Kidney tubule cell (primary cell): Measurements from ENCODE around the gene CFAP90.

Experiments
- DNase-seq: peaks from one replicate; pipeline ENCODE4 v3.0.0-alpha.2; 2018; ENCODE audit warnings: low spot score

Gene CFAP90

DNA sequence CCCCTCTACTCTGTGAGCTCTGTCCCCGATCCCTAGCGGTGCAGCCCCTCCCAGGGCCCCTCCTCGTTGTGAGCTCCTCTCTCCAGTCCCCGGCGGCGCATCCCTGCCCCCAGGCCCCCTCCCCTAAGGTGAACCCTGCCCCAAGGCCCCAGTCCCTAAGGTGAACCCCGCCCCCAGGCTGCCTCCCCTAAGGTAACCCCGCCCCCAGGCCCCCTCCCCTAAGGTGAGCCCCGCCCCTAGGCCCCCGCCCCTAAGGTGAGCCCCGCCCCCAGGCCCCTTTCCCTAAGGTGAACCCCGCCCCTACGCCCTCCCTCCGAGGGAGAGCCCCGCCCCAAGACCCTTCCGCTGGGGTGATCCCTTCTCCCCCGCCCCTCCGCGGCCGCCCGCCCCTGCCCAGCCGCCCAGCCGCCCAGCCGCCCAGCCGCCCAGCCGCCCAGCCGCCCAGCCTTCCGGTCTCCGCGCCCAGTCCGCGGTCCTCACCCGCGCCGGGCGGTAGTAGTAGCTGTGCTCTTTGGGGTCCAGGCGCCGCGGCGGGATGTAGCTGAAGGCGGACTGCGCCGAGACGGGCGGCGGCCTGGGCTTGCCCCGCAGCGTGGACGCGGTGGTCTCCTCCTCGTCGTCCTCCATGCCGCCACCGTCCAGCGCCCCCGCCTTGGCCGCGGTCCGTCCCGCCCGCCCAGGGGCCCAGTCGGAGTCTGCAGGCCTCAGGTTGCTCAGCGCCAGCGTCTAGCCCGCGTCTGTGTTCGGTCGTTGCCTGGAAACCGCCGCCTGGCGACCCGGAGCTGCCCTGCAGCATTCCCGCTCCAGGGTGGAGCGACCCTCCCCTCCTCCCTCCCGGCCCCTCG is at the start of gene CFAP90:
TSS of gene CFAP90 (minus strand) at position 739 of the 845 bp plus-strand sequence. CDS start at position 627, 112 bp downstream.
- peak; percentile 53 for DNase-seq

GRCh38 chr5:7897014-7897600 is 46.2 kb upstream of the CFAP90 start:
- DNase-seq = peak; percentile 32

GRCh38 chr5:7894860-7895259 is 43.9 kb upstream of the CFAP90 start:
- no peak for DNase-seq

GRCh38 chr5:7894439-7894838 is 43.5 kb upstream of the CFAP90 start:
- DNase-seq = no peak

GRCh38 chr5:7888901-7889300 is 38.0 kb upstream of the CFAP90 start:
- DNase-seq = no peak

DNA sequence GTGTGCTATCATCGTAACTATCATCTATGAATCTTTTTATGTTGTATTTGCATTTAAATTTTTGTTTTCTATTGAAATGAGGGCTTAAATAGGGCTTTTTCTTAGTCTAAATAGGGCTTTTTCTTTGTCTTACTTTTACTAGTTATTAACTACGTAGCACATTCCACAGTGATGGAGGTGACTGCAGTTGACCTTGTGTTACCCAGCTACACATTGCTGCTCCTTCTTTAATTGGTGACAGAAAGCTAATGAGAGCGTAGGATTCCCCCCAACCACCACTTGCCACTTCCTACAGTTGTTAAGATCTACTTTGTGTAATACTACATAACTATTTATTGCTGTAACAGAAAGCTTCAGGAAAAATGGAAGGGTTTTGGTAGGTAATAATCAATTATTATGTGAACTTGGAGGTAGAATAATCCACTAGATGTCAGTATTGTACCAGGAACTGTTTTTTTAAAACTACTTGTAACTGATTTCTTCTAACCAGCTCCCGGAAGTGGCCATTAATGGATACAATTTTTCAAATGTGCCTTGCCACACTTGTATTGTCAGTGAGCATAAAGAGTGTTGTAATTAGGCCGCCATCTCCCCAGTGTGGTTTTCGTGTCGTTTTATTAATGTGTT is 36.0 kb upstream of the CFAP90 start:
- peak; percentile 59 for DNase-seq

DNA sequence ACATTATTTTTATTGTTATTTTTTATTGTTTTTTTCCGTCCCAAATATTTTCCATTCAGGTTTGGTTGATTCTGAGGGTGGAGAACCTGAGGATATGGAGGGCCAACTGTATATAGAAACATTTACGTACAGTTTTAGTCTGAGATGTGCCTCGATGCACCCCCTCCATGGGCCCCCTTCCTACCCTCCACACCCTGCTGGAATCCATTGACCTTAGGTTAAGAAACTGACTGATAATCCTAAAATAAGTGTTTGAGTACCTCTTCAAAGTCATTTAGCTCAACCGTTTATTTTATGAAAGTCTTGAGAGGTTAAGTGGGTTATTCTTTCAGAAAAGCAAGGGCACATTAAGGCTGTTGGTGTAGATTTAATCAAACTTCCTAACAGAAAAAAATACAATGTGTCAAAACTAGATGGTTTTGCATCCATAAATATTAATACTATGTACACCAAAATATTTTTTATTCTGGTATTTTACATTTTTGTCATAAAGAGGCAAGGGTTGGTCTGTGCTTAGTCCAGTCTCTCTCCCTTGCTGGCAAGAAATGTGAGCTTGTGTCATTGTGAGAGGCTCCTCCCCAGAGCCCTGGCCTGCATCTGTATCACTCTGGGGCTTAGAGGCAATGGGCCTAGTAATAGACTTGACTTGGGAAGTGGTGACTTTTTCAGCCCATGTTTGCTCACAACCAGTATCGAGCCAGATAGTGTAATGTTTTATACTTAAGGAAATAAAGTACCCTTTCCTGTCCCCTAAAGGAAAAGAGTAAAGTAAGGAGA is 33.7 kb upstream of the CFAP90 start:
- DNase-seq = no peak

DNA sequence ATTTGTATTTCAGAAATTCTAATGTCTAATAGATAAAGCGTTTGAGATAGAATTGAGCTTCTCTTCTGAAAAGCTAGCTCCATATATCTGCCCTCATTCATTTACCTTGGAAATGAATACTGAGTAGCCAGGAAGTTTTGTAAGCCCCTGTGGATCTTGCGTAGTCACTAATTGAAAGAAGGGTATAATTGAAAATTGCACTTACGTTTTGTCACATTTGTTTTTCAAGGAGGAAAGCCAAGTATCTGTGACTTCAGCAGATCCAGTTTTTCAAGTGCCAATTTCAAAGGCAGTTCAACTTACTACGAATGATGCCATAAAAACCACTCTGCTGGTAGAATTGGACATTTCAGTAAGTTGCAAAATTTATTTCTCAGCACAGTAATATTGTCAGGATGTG is 32.0 kb upstream of the CFAP90 start:
- no peak for DNase-seq

DNA sequence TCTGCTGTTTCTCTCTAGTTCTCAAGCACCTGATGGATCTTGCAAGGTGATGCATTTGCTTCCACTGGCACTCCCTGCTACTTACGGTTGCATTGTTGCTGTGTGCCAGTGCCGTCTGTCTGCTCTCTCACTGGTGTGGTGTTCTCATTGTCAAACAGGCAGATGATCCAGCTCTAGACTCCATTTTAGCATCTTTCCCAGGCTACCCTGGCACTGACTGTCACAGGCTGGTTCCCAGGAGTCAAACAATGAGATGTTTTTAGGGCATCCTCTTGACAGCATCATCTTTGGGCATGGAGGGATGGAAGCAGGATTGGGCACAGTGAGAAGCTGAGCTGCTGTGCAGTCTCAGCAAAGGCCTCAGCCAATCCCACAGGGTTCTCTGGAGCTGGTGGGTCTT is 30.9 kb upstream of the CFAP90 start:
- DNase-seq = no peak

GRCh38 chr5:7881091-7881490 is 30.2 kb upstream of the CFAP90 start:
- no peak for DNase-seq

DNA sequence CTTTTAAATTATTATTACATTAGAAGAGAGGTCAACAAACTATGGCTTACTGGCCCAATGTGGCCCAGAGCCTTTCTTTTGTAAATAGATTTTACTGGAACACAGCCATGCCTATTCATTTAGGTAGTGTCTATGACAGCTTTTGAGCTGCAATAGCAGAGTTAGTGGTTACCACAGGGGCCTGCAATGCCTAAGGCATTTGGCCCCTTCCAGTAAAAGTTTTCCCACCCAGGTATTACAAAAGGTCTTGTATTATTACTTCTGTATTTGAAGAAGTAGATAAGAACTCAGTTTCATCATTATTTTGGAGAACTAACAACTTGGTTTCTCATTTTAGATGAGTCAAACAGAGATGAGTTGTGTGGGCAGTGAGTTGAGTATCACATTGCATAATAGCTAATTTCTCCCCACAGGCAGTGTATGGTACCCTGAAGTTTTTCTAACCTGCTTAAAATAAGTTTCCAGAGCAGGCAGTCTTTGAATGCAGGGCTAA is 27.5 kb upstream of the CFAP90 start:
- peak; percentile 62 for DNase-seq

DNA sequence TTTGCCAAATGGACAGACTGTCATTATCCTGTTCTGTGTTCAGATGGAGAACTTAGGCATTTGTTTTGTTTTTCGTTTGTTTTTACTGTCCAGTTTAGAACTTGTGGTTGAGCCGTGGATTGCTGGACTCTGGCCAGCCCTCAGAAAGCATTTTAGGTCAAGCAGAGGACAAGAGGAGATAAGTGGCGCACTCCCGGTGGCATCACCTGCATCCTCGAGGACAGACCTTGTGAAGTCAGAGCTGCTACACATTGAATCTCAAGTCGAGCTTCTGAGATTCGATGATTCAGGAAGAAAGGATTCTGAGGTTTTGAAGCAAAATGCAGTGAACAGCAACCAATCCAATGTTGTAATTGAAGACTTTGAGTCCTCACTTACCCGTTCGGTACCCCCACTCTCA is 26.9 kb upstream of the CFAP90 start:
- DNase-seq = peak; percentile 31

DNA sequence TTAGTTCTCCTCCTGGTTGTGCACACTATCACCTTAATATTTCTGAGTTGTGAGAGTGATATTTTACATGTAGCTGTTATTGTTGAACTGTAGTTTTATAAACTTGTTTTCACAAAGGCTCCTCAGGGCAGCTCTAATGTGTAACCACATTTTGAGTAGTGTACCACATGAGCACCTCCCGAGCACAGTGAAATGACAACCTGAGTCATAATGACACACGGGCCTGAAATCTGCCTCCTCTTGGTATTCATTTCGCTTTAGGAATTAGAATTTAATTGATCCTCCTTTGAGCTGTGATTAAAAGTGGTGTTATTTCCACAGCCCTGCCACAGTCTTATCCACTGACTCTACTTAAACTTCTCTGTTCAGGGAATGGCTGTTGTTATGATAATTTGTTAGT is 25.9 kb upstream of the CFAP90 start:
- DNase-seq = peak; percentile 72

- no peak for DNase-seq
Measured at GRCh38 chr5:7875151-7875550, 24.2 kb upstream of the CFAP90 start.

- no peak for DNase-seq
Measured at GRCh38 chr5:7874639-7875038, 23.7 kb upstream of the CFAP90 start.

DNA sequence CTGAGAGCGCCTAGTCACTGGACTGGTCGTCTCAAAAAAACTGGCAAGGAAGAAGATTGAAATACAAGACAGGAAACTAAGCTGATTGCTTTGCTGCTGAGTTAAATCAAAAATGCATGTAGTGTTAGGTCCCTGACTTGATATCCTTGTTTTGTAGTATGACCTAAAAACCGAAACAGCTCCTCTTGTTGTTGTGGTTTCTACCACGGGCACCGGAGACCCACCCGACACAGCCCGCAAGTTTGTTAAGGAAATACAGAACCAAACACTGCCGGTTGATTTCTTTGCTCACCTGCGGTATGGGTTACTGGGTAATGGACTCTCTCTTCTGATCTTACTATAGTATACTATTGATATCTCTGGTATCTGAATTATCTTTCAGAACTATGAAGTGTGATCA is 22.3 kb upstream of the CFAP90 start:
- no peak for DNase-seq

DNA sequence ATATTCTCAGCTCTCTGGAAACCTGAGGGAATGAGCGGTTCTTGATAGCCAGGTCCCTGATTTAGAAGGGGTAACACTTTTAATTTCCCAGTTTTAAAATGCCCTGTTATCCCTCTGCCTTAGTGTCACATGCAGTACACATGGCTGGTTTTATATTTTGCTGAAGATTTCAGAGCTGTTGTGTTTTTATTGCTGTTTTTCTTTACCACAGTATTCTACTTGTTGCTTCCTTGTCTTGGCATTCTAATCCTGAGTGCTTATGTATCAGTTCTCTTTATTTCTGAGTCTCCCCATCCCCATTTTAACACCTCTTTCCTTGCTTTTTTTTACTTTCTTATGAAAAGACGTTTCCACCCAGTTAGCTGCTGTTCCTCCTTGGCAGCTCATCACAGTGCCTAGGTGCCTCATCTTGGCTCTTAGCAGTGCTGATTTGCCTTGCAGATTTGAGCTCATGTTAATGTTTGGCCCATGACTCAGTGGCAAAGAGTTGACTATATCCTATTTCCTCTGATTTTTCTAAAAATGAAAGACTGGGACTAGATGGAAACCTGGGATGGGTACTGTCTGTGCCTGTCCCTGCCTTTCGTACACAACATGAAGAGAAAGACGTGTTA is 21.7 kb upstream of the CFAP90 start:
- DNase-seq = peak; percentile 81

GRCh38 chr5:7871653-7872052 is 20.7 kb upstream of the CFAP90 start:
- DNase-seq = peak; percentile 70

GRCh38 chr5:7869474-7870136 is 18.7 kb upstream of the CFAP90 start:
- DNase-seq = peak; percentile 17

DNA sequence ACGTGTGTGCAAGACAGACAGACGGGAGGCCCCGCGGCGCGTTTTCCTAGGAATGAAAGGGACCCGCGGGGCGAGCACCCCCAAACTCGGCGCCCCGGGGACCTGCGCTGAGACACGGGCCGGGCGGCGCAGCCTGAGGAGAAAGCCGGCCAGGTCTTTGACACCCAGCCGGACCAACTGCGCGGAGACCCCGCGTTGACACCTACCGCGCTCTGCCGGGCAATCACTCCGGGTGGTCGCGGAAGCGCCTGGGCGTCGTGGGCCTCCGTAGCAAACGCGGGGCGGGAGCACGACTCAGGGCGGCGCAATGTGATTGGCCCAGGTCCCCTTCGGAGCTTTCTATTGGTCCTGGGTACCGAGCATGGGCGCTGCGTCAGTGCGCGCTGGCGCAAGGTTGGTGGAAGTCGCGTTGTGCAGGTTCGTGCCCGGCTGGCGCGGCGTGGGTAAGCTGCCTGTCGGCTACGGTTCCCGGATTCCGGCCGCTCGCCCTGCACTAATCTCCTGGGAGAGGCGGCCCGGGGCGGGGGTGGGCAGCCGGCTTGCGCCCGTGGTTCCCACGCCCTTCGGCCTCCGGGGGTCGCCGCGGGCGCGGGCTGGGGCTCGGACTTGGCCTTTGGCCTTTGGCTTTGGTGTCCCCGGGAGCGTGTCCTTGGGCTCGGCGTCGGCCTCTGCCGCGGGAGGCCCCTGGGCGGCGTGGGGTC is 18.0 kb upstream of the CFAP90 start, which contains the start of the genes FASTKD3 and MTRR:
TSS of gene FASTKD3 (minus strand) at position 259 of the 701 bp plus-strand sequence. CDS start 948 bp downstream, outside the sequence.
TSS of gene MTRR (plus strand) at position 376 of the 701 bp plus-strand sequence. CDS start 1,647 bp downstream, outside the sequence.
- peak; percentile 93 for DNase-seq
